GM19438 (cell line): ENCODE results near the gene PDZD7.
"Not testable (repeated sequence)": the region's sequence is repeated elsewhere in the genome, so short reads cannot be mapped to it uniquely, and the experiment has no call there.

Experiments
- ATAC-seq: cut with Tn5 transposase; IDR thresholded peaks from one replicate; pipeline ENCODE4 v1.9.1; 2021; ENCODE audit warnings: low read depth; ENCODE audit not compliant: unreplicated experiment

The PDZD7 gene

GRCh38 chr10:101041252-101041761 lies 10.4 kb upstream of the PDZD7 start:
- ATAC-seq, result no peak

DNA sequence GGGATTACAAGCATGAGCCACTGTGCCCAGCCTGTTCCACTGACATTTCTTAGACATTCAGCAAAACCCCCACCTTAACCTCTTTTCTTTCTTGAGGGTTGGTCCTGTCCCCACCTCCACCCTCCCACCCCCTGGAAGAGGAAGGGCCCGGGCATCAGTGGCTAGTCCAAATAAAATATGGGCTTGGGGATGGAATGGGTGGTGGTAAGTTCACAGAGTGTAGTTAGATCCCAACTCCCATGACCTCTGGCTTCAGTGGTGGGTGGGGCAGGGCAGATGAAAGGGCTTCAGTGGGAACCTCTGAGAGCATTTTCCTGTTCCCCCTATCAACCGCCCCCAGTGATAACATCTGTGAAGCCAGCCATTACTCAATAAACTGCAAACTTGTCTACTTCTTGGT lies 9.9 kb upstream of the PDZD7 start:
- ATAC-seq, result no peak

GRCh38 chr10:101040061-101040460 lies 9.1 kb upstream of the PDZD7 start:
- ATAC-seq, result no peak

GRCh38 chr10:101038484-101038883 lies 7.6 kb upstream of the PDZD7 start:
- no peak for ATAC-seq

DNA sequence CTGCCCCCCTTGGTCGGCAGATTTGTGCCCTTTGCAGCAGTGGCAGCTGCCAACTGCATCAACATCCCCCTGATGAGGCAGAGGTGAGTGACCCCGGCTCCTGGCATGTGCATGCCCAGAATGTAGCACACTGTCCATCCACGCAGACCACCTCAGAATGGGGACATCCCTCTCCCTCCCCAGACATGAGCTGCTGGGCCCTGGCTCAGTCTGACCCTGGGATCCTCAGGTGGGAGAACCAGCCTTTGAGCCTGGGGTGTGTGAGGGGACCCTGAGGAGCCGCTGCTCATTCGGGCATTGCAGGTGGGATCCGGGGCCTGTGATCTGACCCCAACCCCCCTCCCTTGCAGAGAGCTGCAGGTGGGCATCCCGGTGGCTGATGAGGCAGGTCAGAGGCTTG lies 5.8 kb upstream of the PDZD7 start:
- no peak for ATAC-seq

- no peak for ATAC-seq
Measured at GRCh38 chr10:101035916-101036702, 5.2 kb upstream of the PDZD7 start.

DNA sequence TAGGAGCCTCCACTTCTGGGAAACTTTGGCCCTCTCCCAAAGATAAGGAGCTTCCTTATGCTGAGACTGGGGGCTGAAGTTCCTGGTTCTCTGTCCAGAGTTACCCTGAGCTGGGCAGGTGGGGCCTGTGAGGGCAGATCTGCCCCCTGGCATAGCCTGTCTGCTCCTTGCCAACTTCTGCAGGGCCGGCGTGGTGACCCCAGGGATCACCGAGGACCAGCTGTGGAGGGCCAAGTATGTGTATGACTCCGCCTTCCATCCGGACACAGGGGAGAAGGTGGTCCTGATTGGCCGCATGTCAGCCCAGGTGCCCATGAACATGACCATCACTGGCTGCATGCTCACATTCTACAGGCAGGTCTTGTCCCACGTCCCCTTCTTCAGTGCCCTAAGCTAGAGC lies 4.4 kb upstream of the PDZD7 start:
- ATAC-seq, result no peak

GRCh38 chr10:101034404-101034803 lies 3.5 kb upstream of the PDZD7 start:
- ATAC-seq, result not testable (repeated sequence)

- ATAC-seq, result no peak
Measured at GRCh38 chr10:101033276-101033675, 2.3 kb upstream of the PDZD7 start.

DNA sequence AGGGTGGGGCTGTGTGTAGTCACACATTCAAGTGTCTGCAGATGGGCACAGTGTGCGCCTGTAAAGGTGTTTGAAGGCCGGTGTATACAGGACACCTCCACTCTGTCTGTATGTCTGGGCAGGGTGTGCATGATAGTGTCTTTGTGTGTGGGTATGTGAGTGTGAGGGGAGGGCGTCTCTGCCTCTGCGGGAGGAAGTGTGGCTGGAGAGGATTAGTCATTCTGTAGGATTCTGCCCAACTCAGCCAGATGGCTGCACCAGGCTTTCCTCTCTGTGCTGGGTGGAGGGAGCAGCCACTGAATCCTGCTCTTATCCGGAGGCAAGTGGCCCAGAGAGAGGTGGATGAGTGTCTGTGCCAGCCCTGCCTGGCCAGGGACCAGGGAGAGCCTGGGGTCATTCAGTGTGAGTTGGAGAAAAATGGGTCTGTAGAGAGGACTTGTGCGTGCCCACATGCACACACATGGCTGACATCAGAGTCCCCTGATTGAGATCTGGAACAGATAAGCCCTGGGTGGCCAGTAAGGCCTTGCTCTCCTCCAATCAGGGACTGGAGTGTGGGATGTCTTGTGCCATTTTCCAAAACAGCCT lies 1.8 kb upstream of the PDZD7 start:
- no peak for ATAC-seq

- ATAC-seq, result no peak
Measured at GRCh38 chr10:101031796-101032636, 1.1 kb upstream of the PDZD7 start.

DNA sequence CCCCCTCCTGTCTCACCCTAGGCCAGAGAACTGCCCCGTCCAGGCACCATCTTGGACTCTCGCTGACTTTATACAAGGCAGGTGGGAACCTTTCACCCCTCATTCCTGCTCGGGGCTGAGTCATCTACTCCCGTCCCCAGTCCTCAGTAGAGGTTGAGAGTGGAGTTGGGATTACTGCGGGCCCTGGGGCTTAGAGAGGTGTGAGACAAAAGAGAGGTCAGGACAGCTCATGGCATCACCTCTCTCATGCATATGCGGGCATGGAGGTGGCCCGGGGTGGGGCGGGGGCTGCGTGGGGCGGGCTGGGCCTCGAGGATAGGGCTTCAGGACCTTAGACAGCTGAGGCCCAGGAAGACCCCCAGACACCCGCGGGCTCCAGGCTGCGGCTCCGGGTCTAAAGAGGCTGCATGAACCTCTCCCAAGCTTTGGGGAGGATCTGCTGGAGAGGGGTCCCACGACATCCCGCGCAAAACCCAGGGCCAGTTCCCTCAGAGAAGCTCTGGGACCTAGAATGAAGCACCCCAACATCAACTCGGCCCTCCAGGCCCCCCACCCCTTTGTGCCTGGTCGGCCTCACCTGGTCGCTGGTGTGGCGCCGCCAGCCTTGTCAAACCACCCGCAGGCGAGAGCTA lies 317 bp downstream of the PDZD7 start:
- no peak for ATAC-seq

DNA sequence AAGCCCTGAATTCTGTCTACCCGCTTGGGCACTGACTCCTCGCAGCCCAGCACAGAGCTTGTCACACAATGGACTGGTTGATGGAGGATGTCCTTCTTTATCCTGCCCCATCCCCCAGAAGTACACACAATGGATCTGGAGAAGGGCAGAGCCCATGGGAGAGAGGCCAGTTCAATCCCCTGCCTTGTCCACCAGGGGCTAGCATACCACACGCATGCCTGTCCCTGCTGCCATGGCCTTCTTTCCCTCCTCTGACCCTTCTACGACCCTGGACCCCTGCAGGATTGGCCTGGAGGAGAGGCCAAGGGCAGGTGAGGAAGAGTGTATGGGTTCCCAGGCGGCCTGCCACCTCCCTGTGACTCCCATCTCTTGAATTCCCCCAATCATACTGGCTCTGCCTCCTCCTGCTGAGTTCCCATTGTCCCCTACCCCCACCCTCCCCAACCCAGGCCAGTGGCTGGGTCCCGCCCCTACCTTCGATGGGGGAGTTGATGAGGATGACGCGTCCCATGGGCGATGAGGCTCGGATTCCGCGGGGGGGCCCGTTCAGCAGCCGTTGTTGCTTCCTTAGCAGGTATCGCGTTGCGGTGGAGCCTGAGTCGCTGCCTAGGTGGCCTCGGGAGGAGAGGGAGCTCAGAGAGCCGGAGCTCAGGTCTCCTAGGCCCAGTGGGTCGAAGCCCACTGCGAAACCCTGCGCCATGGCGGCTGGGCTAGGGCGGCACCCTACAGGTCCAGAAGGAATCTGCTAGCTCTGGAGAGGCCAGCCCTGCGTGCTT lies 1.2 kb downstream of the PDZD7 start:
- no peak for ATAC-seq

- no peak for ATAC-seq
Measured at GRCh38 chr10:101028446-101029337, 2.2 kb downstream of the PDZD7 start.

- ATAC-seq, result no peak
Measured at GRCh38 chr10:101027106-101027720, 3.7 kb downstream of the PDZD7 start.

- ATAC-seq, result no peak
Measured at GRCh38 chr10:101022967-101023705, 7.8 kb downstream of the PDZD7 start.

DNA sequence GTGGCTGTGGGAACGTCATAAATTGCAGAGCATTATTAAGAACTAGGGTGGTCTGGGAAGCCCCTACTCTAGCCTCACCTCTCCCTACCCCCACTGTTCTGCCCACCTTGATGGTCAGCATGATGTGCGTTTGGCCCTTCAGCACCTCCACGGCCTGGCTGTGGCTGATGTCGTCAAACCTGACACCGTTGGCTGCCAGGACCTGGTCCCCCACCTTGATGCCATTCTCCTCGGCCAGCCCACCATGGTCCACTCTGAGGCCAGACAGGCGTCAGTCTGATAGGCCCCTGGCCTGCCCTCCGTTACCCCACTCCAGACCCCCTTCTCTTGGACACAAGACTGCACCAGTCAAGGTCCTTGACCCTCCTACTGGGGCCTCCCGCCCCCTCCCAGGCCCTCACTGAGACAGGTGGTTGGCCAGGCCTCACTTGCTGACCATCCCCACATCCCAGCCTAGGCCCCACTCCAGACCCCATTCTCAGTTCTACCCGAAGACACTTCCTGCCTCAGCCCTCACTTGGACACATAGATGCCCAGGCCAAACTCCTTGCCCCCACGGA lies 9.2 kb downstream of the PDZD7 start:
- no peak for ATAC-seq

- ATAC-seq, result no peak
Measured at GRCh38 chr10:101021239-101021638, 9.7 kb downstream of the PDZD7 start.
